Lung microvascular endothelial cell (primary cell): ENCODE measurements around the gene CTSD. TPM values are rescaled to one million over a fixed set of nuclear protein-coding genes. Genes with fewer than 3 reads are reported as not detected.
"Not testable (repeated sequence)": the region's sequence is repeated elsewhere in the genome, so short reads cannot be mapped to it uniquely, and the experiment has no call there.

Source experiments
- DNase-seq, 2 donors: peaks; one replicate each; pipeline versions ENCODE4 v3.0.0 to v3.0.0-alpha.2; 2010; ENCODE audit warnings: low read depth in 2 of 2
- total RNA-seq: library from RNA; depleted of rRNA; stranded (reverse); fragments of >200 nt; gene quantifications from 2 replicates; pipeline ENCODE4 v1.2.1, GENCODE V29; 2014

CTSD gene
- 158 and 532 TPM in 2 replicates for total RNA-seq

DNA sequence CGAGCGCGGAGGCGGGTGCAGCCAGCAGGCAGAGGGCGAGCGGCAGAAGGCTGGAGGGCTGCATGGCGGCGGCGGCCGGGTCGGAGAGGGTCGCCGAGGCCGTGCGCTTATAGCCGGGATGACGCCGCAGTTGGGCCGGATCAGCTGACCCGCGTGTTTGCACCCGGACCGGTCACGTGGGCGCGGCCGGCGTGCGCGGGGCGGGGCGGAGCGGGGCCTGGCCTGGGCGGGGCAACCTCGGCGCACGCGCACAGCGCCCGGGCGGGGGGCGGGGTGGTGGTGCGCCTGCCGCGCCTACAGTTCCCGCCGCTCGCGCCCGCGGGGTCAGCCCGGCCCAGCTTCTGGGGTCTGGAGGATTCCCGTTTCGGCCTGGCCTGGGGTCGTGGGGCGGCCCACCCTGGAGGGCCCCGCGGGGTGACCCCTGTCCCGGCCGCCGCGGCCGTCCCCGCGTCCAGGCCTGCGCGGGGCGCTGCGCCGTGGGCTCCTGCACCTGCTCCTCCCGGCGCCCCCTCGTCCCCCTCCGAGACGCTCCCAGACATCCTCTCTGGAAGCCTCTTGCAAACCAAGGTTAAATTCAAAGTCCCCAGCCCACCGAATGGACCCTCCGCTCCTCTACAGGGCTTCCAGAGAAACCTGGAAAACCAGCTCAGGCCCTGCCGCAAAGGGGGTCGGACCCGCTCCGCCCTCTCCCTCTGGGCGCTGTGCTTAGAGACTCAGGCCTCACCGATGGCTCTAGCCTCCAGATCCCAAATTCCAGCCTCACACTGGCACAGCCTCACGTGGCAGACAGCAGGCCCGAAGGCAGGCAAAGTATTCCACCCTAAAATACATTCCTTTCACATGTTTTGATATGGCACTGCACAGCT is at the start of gene CTSD:
Gene CTSD, minus strand, starts transcription at position 132 of the 866 bp plus-strand sequence. Its CDS starts 68 bp downstream, at position 64.
- DNase-seq, result peak; percentile 83 to 93

- not testable (repeated sequence) for DNase-seq
These were observed 49.6 kb upstream of the CTSD start for GRCh38 chr11:1813356-1813755.

DNA sequence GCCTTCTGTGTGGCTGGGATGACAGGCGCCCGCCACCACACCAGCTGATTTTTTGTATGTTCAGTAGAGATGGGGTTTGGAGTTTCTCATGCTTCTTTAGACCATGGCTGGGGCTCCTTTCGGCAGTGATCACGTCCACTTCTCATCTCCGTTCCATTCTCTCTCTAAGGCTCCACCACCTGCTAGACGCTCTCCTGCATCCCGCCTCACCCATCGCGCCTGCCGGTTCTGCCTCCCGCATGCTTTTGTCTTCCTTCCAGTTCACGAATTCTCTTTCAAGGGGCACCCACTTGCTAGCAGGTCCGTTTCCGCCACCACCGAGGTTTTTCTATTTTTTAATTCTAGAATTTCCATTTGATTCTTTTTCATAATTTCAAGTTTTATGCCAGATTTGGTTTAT is 49.1 kb upstream of the CTSD start:
- no peak for DNase-seq

GRCh38 chr11:1812274-1812673 is 48.5 kb upstream of the CTSD start:
- DNase-seq, result no peak

GRCh38 chr11:1810761-1811160 is 47.0 kb upstream of the CTSD start:
- DNase-seq, result no peak

DNA sequence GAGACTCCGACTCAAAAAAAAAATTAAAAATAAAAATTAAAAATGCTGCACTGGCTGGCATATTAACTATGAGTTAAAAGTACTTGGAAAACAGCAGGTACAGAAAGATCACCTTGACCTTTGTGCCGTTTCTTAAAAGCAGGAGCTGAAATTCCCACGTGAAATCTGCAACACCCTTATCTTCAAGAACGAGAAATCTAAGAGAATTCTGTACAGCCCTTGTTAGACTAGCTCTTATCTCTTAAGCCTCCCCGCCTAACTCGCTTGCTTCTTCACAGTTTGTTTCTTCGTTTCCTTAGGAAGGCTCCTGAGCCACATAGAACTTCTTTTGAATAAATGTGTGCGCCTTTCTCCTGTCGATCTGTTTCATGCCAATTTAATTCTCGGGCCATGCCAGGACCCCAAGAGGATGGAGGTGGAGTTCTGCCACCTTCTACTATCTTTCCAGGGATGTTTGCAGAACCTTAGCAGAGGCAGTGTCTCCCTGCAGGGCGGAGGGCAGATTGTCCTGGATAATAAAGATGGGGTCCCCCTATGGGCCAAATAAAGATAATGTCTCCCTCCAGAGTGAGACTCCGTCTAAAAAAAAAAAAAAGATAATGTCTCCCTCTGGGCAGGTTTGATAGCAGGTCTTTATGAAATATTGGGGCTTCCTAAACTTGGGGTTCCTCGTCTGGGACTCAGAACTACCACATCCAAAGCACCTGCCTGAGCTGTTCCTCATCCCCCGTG is 43.7 kb upstream of the CTSD start:
- DNase-seq, result no peak

GRCh38 chr11:1805525-1805924 is 41.8 kb upstream of the CTSD start:
- DNase-seq, result no peak

DNA sequence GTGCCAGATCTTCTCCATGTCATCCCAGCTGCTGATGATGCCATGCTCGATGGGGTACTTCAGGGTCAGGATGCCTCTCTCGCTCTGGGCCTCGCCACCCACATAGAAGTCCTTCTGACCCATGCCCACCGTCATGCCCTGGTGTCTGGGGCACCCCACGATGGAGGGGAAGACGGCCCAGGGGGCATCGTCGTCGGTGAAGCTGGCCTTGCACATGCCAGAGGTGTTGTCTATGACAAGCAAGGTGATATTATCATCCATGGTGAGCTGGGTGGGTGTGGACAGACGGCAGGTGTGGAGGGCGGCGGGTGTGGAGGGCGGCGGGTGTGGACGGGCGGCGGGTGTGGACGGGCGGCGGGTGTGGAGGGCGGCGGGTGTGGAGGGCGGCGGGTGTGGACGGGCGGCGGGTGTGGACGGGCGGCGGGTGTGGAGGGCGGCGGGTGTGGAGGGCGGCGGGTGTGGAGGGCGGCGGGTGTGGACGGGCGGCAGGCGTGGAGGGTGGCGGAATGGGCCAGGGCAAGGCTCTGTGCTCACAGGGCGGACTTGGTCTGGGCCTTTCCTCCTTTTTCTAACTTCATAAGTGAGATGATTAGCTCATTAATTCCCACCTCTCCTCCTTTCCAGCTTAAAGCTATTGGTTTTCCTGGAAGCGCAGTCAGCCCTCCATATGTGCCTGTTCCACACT is 40.2 kb upstream of the CTSD start:
- DNase-seq, result not testable (repeated sequence)

DNA sequence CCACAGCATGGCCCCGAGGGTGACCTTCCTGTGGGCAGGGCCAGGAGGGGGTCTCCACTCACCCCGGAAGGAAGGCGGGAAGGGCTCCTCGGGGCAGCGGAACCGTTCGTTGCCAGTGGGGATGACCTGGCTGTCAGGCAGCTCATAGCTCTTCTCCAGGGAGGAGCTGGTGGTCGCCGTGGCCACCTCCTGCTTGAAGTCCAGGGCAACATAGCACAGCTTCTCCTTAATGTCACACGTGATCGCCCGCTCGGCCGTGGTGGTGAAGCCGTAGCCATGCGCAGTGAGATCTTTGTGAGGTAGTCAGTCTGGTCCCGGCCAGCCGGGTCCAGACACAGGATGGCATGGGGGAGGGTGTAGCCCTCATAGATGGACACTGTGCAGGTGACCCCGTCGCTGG is 39.5 kb upstream of the CTSD start:
- DNase-seq, result no peak

- DNase-seq, result no peak
These were observed 33.8 kb upstream of the CTSD start for GRCh38 chr11:1797391-1798125.

DNA sequence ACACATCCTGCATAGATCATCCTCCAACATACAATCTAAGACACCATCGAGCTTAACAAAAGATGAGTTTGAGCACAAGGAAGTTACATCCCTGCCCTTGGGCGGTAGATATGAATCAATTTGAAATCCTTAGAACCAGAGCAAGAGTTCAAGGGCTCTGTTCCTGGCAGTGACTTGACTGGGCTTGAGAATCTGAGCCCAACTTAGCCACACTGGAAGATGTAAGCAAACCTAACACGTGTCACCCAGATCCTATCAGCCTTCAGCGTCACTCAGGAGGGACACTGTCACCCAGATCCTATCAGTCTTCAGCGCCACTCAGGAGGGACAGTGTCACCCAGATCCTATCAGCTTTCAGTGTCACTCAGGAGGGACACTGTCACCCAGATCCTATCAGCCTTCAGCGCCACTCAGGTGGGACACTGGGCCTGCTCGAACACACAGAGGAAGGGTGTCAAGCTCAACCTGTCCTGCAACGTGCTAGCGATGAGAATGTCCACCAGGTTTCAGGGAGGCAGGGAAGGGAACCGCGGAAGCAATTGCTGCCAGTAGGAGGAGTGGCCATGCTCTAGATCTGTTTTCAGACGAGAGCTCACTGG is 32.8 kb upstream of the CTSD start:
- no peak for DNase-seq

GRCh38 chr11:1793081-1793480 is 29.4 kb upstream of the CTSD start:
- peak in 1 of 2 donors; percentile 19 for DNase-seq

DNA sequence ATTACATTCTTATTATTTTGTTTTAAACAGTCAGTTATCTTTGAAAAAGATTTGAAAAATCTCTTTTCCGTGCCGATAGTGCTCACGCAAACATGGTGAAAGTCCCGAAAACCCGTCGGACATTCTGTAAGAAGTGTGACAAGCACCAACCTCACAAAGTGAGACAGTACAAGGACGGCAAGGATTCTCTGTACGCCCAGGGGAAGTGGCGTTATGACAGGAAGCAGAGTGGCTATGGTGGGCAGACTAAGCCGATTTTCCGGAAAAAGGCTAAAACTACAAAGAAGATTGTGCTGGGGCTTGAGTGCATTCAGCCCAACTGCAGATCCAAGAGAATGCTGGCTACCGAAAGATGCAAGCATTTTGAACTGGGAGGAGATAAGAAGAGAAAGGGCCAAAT is 28.7 kb upstream of the CTSD start:
- DNase-seq, result no peak

GRCh38 chr11:1791912-1792311 is 28.2 kb upstream of the CTSD start:
- DNase-seq, result no peak

- DNase-seq, result no peak
These were observed 22.7 kb upstream of the CTSD start for GRCh38 chr11:1786466-1786865.

DNA sequence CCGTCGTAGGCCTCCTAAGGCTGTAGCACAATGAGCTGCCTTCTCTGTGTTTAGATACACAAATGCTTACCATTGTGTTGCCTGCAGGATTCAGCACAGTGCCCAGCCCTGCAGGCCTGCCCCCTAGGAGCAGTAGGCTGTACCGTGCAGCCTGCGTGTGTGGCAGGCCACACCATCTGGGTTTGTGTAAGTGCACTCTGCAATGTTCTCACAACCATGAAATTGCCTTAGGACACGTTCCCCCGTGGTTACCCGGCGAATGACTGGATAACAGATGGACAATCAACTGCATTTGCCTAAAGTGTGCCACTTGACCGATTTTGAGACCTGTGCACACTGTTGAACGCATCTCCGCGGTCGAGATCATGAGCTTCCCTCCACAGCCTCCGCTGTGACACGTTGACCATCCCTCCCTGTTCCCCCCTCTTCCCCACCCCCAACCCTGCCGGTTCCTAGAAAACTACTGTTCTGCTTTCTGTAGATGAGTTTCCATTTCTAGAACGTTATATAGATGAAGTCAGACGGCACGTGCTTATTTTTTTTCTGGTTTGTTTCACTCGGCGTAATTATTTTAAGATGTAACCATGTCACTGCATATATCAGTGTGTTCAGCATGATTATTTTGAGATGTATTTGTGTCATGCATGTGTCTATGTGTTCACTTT is 22.2 kb upstream of the CTSD start:
- DNase-seq, result no peak

- no peak for DNase-seq
These were observed 21.3 kb upstream of the CTSD start for GRCh38 chr11:1784761-1785650.

DNA sequence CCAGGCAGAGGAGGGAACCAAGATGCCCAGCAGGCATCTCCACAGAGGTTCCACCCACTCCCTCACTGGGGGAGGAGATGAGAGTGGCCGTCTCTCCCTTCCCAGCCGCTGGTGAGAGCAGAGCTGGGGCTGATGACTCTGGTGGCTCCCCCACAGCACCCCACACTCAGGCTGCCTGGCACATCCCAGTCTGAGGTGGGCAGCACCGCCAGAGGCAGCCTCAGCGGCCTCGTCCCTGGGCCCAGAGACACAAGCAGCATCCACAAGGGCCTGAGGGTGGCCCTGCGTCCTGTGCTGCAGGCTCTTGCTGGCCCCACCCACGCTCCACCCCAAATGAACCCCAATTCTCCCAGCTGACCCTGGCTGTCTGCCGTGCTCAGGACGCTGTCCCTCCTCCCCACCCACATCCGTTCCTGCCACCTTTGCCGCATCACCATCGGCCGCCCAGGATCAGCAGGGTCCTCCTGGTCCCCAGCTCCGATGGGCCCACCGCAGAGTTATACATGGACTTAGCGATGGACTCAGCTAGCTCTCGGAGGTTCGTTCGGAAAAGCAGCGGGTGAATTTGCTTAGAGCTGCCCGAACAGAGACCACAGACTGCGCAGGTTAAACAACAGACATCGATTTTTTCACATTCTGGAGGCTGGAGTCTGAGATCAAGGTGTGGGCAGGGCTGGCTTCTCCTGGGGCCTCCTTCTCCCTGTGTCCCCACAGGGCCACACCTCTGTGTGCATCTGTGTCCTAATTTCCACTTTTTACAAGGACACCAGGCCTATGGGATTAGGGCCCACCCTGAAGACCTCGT is 20.2 kb upstream of the CTSD start:
- DNase-seq, result no peak
